HepG2 (cell line): ENCODE data around the gene NAT9. TPM values are rescaled to one million over a fixed set of nuclear protein-coding genes. Genes with fewer than 3 reads are reported as not detected.

Experiments used
- ATAC-seq: fragments of 200-7000 bp; cut with Tn5 transposase; 3 replicates; pipeline ENCODE4 v1.9.1; 2020; ENCODE audit warnings: mild to moderate bottlenecking, moderate library complexity
- BruUV-seq: library from RNA; stranded (reverse); fragments of 400-500 nt; replicated peaks from 2 replicates; lab custom pipeline; 2021; lab: Mats Ljungman, UMichigan
- CTCF ChIA-PET: fragments of 300-600 bp; formaldehyde crosslinking; extraction: SDS; loops from one replicate; lab custom pipeline; 2021; ENCODE audit warnings: low total read pairs, inconsistent platforms, low intra/inter-chr PET ratio; lab: Yijun Ruan, JAX
- POLR2A ChIA-PET: fragments of 350-600 bp; sonication (Branson Sonifier 250); formaldehyde crosslinking; loops from one replicate; lab custom pipeline; 2020; ENCODE audit warnings: antibody characterized with exemption, inconsistent platforms; lab: Yijun Ruan, JAX
- DNase-seq: peaks from one replicate; pipeline ENCODE4 v3.0.0-alpha.2; 2015; ENCODE audit warnings: low spot score
- FAIRE-seq: peaks from 3 replicates; lab custom pipeline; 2011; peaks lifted over from hg19 to GRCh38; lab: Jason Lieb, UNC
- H2AFZ ChIP-seq: one replicate; pipeline ENCODE4 v1.6.1; 2011; ENCODE audit warnings: low read length, inconsistent platforms
- H3K27ac ChIP-seq: fragments of 300-600 bp; 3 replicates; pipeline ENCODE4 v1.8.0; 2011; ENCODE audit warnings: mixed run types, mild to moderate bottlenecking, mixed read lengths, low read length, inconsistent platforms; ENCODE audit not compliant: insufficient read depth; ENCODE audit errors: extremely low read length
- H3K27me3 ChIP-seq, 2 experiments: fragments of 200-600 bp in 1 of 2; 2 replicates in 1 of 2; 3 replicates in 1 of 2; pipeline versions ENCODE4 v1.6.0 to v1.8.0; 2011; ENCODE audit warnings: low read length in 2 of 2, mild to moderate bottlenecking in 2 of 2, moderate library complexity in 2 of 2, inconsistent platforms in 1 of 2; ENCODE audit not compliant: insufficient read depth in 2 of 2, control insufficient read depth in 1 of 2
- H3K36me3 ChIP-seq, 2 experiments: fragments of 200-600 bp in 1 of 2; replicated peaks in 1 of 2; 2 replicates in 1 of 2; 3 replicates in 1 of 2; pipeline versions ENCODE4 v1.5.1 to v1.8.0; 2011; ENCODE audit warnings: low read length in 2 of 2, inconsistent platforms in 1 of 2; ENCODE audit not compliant: insufficient read depth in 2 of 2, control insufficient read depth in 1 of 2
- H3K4me1 ChIP-seq: 2 replicates; pipeline ENCODE4 v1.5.1; 2012; ENCODE audit warnings: low read length, inconsistent platforms; ENCODE audit not compliant: insufficient read depth
- H3K4me2 ChIP-seq: 2 replicates; pipeline ENCODE4 v1.6.0; 2011; ENCODE audit warnings: low read depth, low read length, inconsistent platforms
- H3K4me3 ChIP-seq, 3 experiments: fragments of 200-600 bp in 1 of 3; sonication (generic), shearing (Covaris generic) in 1 of 3; replicated peaks in 1 of 3; 2 replicates each; pipeline ENCODE4 v1.5.1; 2011 to 2016; ENCODE audit warnings: low read length in 3 of 3, inconsistent platforms in 2 of 3, low read depth in 2 of 3, mild to moderate bottlenecking in 2 of 3, control low read depth in 1 of 3, mixed read lengths in 1 of 3; ENCODE audit not compliant: insufficient read depth in 1 of 3
- H3K79me2 ChIP-seq: one replicate; pipeline ENCODE4 v1.6.1; 2011; ENCODE audit warnings: low read length, inconsistent platforms; ENCODE audit not compliant: insufficient read depth
- H3K9ac ChIP-seq: 2 replicates; pipeline ENCODE4 v1.6.0; 2011; ENCODE audit warnings: mild to moderate bottlenecking, low read depth, low read length, inconsistent platforms; ENCODE audit not compliant: insufficient read depth
- H3K9me3 ChIP-seq: 2 replicates; pipeline ENCODE4 v1.5.1; 2012; ENCODE audit warnings: mild to moderate bottlenecking, low read length
- H4K20me1 ChIP-seq: 2 replicates; pipeline ENCODE4 v1.6.0; 2011; ENCODE audit warnings: inconsistent platforms, mild to moderate bottlenecking, low read length, moderate library complexity; ENCODE audit not compliant: insufficient read depth
- MXD1 ChIP-seq: sonication (generic); formaldehyde crosslinking; IDR thresholded peaks from 2 replicates; pipeline ENCODE4 v1.4.0; 2020; ENCODE audit warnings: mild to moderate bottlenecking, missing genetic modification reagents
- REPIN1 ChIP-seq: sonication (generic); formaldehyde crosslinking; IDR thresholded peaks from 2 replicates; pipeline ENCODE4 v1.8.0; 2022; ENCODE audit warnings: missing genetic modification reagents, low read depth, mild to moderate bottlenecking, borderline replicate concordance
- SYNCRIP ChIP-seq: fragments of 200-400 bp; formaldehyde crosslinking; IDR thresholded peaks from 2 replicates; pipeline ENCODE4 v1.6.1; 2018; ENCODE audit warnings: mild to moderate bottlenecking, low read depth, low read length; ENCODE audit not compliant: insufficient read depth
- U2AF2 ChIP-seq: fragments of 200-400 bp; formaldehyde crosslinking; IDR thresholded peaks from 2 replicates; pipeline ENCODE4 v1.6.1; 2017; ENCODE audit warnings: low read depth, mild to moderate bottlenecking, low read length
- ZFP90 ChIP-seq: sonication (generic); formaldehyde crosslinking; IDR thresholded peaks from 2 replicates; pipeline ENCODE4 v1.8.0; 2022; ENCODE audit warnings: missing genetic modification reagents, mild to moderate bottlenecking, inconsistent platforms, borderline replicate concordance
- ZNF276 ChIP-seq: sonication (generic); formaldehyde crosslinking; IDR thresholded peaks from 2 replicates; pipeline ENCODE4 v1.4.0; 2020; ENCODE audit warnings: mild to moderate bottlenecking, low read depth, missing genetic modification reagents
- ZNF331 ChIP-seq: sonication (generic); formaldehyde crosslinking; IDR thresholded peaks from 2 replicates; pipeline ENCODE4 v1.4.0; 2020; ENCODE audit warnings: missing genetic modification reagents
- ZSCAN31 ChIP-seq: sonication (generic); formaldehyde crosslinking; IDR thresholded peaks from 2 replicates; pipeline ENCODE4 v1.5.0; 2020; ENCODE audit warnings: low read depth, mild to moderate bottlenecking, missing genetic modification reagents
- WGBS: methylation state at CpG from one replicate; pipeline ENCODE4 v1.1.6; 2017; ENCODE audit warnings: low lambda C conversion rate; 5-methylcytosine and 5-hydroxymethylcytosine counted together
- in situ Hi-C: cut with HindIII; loops from 2 replicates; pipeline ENCODE4 v1.10.0; 2017; ENCODE audit warnings: low pct_unique_long_range_greater_than_20kb; ENCODE audit not compliant: extremely low pct_ligation_motif_present
- intact Hi-C: fragments of 100-400 bp; cut with micrococcal nuclease; formaldehyde crosslinking; loops from one replicate; pipeline ENCODE4 v1.10.0; 2022; ENCODE audit not compliant: unreplicated experiment
- polyA plus RNA-seq, 8 experiments: library from polyadenylated mRNA; depleted of rRNA in 3 of 8; stranded (reverse) in 7 of 8; unstranded in 1 of 8; fragments of >200 nt; fragmentation: Illumina TruSeq in 4 of 8; extraction: Trizol in 4 of 8; gene quantifications; 2 replicates each; pipeline versions ENCODE4 v1.2.1 to v1.2.3, GENCODE V29; 2011 to 2016; ENCODE audit warnings: low read depth in 4 of 8, missing spikeins in 1 of 8, mixed read lengths in 1 of 8; ENCODE audit not compliant: insufficient read depth in 1 of 8
- total RNA-seq, 5 experiments: library from RNA; depleted of rRNA; stranded (reverse); fragments of >200 nt; fragmentation: Illumina TruSeq; extraction: Trizol; gene quantifications; 2 replicates each; pipeline ENCODE4 v1.2.3, GENCODE V29; 2016; ENCODE audit warnings: low read depth in 1 of 5
- TF ChIP-seq, protein P1 (sequence below): sonication (generic); formaldehyde crosslinking; IDR thresholded peaks from 2 replicates; pipeline ENCODE4 v1.4.0; 2020; ENCODE audit warnings: missing genetic modification reagents
- TF ChIP-seq, protein P2 (sequence below): IDR thresholded peaks from 2 replicates; pipeline ENCODE4 v1.4.0; 2020; ENCODE audit warnings: mild to moderate bottlenecking, missing genetic modification reagents
- TF ChIP-seq, protein P3 (sequence below): sonication (generic); formaldehyde crosslinking; conservative IDR thresholded peaks from 2 replicates; pipeline ENCODE4 v1.8.0; 2022; ENCODE audit warnings: missing genetic modification reagents

Gene NAT9
- total and polyA plus RNA-seq, 2 of the 13 experiments (the other 11 are each of a cell fraction or from before 2014, with no cell fraction given): 39.7 to 44.2 TPM

DNA sequence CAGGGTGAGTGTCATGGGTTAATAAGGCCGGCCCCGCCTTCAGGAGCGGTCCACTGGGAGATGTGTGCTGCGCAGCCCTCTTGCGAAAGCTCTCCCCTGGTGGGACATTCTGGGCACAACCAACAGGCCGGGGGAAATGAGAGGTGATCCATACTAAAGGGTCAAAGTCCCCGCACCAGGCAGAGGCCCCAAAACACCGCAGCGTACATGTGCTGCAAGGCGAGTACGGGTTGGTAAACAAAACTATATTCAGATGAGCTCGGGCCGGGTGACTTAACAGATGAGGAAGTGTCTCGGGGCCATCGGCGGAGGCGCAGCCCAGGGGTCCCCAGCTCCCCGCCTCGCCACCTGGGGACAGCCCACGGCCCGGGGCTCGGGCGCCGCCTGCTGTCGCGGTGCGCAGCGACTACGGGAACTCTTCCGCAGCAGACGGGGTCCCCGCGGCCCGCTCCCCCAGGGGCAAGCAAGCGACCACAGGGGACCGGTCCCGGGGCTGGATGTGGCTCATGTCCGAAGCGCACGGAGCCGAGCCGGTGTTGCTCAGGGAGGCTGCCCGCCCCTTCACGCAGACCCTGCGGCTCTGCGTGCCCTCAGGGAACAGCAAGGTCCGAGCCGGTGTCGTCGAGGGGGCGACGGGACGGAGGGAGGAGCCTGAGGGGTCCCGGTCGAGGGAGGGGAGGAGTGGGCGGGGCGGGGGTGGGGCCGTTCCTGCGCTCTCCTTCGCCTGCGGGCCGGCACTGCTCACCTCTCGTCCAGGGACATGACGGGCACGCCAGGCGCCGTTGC lies 39.4 kb downstream of the NAT9 start, which contains the start of gene RAB37:
TSS of gene RAB37 (plus strand) at position 744 of the 786 bp plus-strand sequence. CDS start at position 761, 17 bp downstream.
- Histone ChIP-seq H4K20me1 (no peaks in the 10 kb centered on the region), H3K4me3 (peak within 1 kb of the TSS; percentile 39 to 78 (median 67)), H2AFZ (no peak within 1 kb of the TSS), H3K9ac (peak within 1 kb of the TSS; percentile 59), H3K27me3 (peaks cover 8 to 37% of the 10 kb centered on the region in 2 experiments; a peak in 4 of 5 replicates), H3K4me2 (peak within 1 kb of the TSS; percentile 92), H3K9me3 (no peaks in the 10 kb centered on the region), H3K4me1 (peaks cover 59% of the 10 kb centered on the region), H3K27ac (peak within 1 kb of the TSS; percentile 69), H3K79me2 (no peaks in the 10 kb centered on the region), H3K36me3 (no peaks in the 10 kb centered on the region)
- POLR2A ChIA-PET: interaction anchor here (0.6 to 5.6 kb wide), 32 partner anchors 9 to 939 kb away, joined by 3 to 221 read pairs (median 4); partner anchors contain the start of genes FDXR, HID1, MRPL58 and NAT9
- intact Hi-C loops: loop anchor here (1.0 kb wide), 2 partner anchors 21 to 79 kb away; no protein-coding TSS in a partner anchor
- in situ Hi-C loops: loop anchor here (5.0 kb wide), 1 partner anchor 79 kb away; no protein-coding TSS in a partner anchor
- 2% methylated on average over 18 of the region's 67 CpGs for WGBS
- CTCF ChIA-PET: interaction anchor here (1.3 to 2.8 kb wide), 3 partner anchors 8 to 80 kb away, joined by 4 to 22 read pairs (median 5); no protein-coding TSS in a partner anchor
- TSS peak; percentile 77 for BruUV-seq
- FAIRE-seq (peak; percentile 80), ATAC-seq (peak; percentile 82), DNase-seq (peak; percentile 99)
- TF ChIP-seq, protein P1, sequence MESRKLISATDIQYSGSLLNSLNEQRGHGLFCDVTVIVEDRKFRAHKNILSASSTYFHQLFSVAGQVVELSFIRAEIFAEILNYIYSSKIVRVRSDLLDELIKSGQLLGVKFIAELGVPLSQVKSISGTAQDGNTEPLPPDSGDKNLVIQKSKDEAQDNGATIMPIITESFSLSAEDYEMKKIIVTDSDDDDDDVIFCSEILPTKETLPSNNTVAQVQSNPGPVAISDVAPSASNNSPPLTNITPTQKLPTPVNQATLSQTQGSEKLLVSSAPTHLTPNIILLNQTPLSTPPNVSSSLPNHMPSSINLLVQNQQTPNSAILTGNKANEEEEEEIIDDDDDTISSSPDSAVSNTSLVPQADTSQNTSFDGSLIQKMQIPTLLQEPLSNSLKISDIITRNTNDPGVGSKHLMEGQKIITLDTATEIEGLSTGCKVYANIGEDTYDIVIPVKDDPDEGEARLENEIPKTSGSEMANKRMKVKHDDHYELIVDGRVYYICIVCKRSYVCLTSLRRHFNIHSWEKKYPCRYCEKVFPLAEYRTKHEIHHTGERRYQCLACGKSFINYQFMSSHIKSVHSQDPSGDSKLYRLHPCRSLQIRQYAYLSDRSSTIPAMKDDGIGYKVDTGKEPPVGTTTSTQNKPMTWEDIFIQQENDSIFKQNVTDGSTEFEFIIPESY (CRISPR knock-in tag): peak; percentile 67
- TF ChIP-seq ZNF276 (CRISPR knock-in tag) (peak; percentile 66; the same call in 1 of the 2 replicates), MXD1 (no peak; the same call in 1 of the 2 replicates), ZNF331 (CRISPR knock-in tag) (peak; percentile 92), SYNCRIP (no peak), U2AF2 (no peak), REPIN1 (CRISPR knock-in tag) (peak; percentile 99), ZSCAN31 (CRISPR knock-in tag) (no peak), ZFP90 (no peak; the same call in none of the 2 replicates)
- TF ChIP-seq, protein P2, sequence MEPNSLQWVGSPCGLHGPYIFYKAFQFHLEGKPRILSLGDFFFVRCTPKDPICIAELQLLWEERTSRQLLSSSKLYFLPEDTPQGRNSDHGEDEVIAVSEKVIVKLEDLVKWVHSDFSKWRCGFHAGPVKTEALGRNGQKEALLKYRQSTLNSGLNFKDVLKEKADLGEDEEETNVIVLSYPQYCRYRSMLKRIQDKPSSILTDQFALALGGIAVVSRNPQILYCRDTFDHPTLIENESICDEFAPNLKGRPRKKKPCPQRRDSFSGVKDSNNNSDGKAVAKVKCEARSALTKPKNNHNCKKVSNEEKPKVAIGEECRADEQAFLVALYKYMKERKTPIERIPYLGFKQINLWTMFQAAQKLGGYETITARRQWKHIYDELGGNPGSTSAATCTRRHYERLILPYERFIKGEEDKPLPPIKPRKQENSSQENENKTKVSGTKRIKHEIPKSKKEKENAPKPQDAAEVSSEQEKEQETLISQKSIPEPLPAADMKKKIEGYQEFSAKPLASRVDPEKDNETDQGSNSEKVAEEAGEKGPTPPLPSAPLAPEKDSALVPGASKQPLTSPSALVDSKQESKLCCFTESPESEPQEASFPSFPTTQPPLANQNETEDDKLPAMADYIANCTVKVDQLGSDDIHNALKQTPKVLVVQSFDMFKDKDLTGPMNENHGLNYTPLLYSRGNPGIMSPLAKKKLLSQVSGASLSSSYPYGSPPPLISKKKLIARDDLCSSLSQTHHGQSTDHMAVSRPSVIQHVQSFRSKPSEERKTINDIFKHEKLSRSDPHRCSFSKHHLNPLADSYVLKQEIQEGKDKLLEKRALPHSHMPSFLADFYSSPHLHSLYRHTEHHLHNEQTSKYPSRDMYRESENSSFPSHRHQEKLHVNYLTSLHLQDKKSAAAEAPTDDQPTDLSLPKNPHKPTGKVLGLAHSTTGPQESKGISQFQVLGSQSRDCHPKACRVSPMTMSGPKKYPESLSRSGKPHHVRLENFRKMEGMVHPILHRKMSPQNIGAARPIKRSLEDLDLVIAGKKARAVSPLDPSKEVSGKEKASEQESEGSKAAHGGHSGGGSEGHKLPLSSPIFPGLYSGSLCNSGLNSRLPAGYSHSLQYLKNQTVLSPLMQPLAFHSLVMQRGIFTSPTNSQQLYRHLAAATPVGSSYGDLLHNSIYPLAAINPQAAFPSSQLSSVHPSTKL (CRISPR knock-in tag): peak; percentile 89
- TF ChIP-seq, protein P3, sequence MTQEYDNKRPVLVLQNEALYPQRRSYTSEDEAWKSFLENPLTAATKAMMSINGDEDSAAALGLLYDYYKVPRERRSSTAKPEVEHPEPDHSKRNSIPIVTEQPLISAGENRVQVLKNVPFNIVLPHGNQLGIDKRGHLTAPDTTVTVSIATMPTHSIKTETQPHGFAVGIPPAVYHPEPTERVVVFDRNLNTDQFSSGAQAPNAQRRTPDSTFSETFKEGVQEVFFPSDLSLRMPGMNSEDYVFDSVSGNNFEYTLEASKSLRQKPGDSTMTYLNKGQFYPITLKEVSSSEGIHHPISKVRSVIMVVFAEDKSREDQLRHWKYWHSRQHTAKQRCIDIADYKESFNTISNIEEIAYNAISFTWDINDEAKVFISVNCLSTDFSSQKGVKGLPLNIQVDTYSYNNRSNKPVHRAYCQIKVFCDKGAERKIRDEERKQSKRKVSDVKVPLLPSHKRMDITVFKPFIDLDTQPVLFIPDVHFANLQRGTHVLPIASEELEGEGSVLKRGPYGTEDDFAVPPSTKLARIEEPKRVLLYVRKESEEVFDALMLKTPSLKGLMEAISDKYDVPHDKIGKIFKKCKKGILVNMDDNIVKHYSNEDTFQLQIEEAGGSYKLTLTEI: no peak
